ENCODE results near the gene ZNF3. TPM values are rescaled to one million over a fixed set of nuclear protein-coding genes. Genes with fewer than 3 reads are reported as not detected.

Gene ZNF3
- total RNA-seq, 2 donors from 2014 or later, result 16.9 to 46.5 TPM

- intact Hi-C loops (cut with DNase I), result loop anchor here (5.0 kb wide), 1 partner anchor 59 kb away; no protein-coding TSS in a partner anchor
- Histone ChIP-seq H3K27me3 (no peaks in the 10 kb centered on the region), H3K9me3 (no peaks in the 10 kb centered on the region), H3K27ac (no peak overlapping the region), H3K36me3 (replicated peaks in 1 of 2; ENCODE audit: insufficient read depth in 1 of 2, low read depth in 2 of 2) (no peaks in the 10 kb centered on the region), H3K4me1 (peaks cover 27% of the 10 kb centered on the region), H3K4me3 (no peak overlapping the region)
- ATAC-seq (no peak), DNase-seq (no peak)
- 63 to 68% methylated on average over 3 of the region's 3 CpGs for WGBS, 2 donors
- TF ChIP-seq CTCF (IDR thresholded peaks at IDR 0.05) (no peak), POLR2A (IDR thresholded peaks at IDR 0.05) (no peak)
Observed at GRCh38 chr7:100051611-100052010, 29.9 kb downstream of the ZNF3 start.

GRCh38 chr7:100049441-100050291 lies 31.9 kb downstream of the ZNF3 start, which contains the start of gene ZSCAN21:
Gene ZSCAN21, plus strand, starts transcription at chr7:100049774. Its CDS starts 7,233 bp downstream, at chr7:100057007.
- intact Hi-C loops (cut with DNase I), result loop anchor here (5.0 kb wide), 1 partner anchor 57 kb away; no protein-coding TSS in a partner anchor

GRCh38 chr7:100048680-100049079 lies 32.8 kb downstream of the ZNF3 start:
- no peak for DNase-seq
- H3K36me3 ChIP-seq (replicated peaks in 1 of 2; ENCODE audit: insufficient read depth in 1 of 2, low read depth in 2 of 2), result no peaks in the 10 kb centered on the region
- H3K4me1 ChIP-seq, result peaks cover 27% of the 10 kb centered on the region
- H3K27ac ChIP-seq, result peak overlapping the region in 1 of 4 donors; percentile 92
- intact Hi-C loops (cut with DNase I), result no loop called here
- no peak overlapping the region for H3K4me3 ChIP-seq
- no peaks in the 10 kb centered on the region for H3K9me3 ChIP-seq
- WGBS, 2 donors, result 69 to 71% methylated on average over 4 of the region's 4 CpGs
- H3K27me3 ChIP-seq, result no peaks in the 10 kb centered on the region
- no peak for ATAC-seq
- TF ChIP-seq CTCF (IDR thresholded peaks at IDR 0.05) (no peak), POLR2A (IDR thresholded peaks at IDR 0.05) (no peak)

More at GRCh38 chr7:100049441-100050291, 31.9 kb downstream of the ZNF3 start, which contains the start of gene ZSCAN21:
- peak in 2 of 7 experiments; percentile 7 to 17 for TF ChIP-seq CTCF (IDR thresholded peaks at IDR 0.05)
- peak; percentile 66 to 93 (median 92) for TF ChIP-seq POLR2A (IDR thresholded peaks at IDR 0.05)
- peak within 1 kb of the TSS; percentile 72 to 92 for H3K4me3 ChIP-seq
- H3K4me1 ChIP-seq, result peaks cover 27% of the 10 kb centered on the region
- ATAC-seq (peak; percentile 86), DNase-seq (peak; percentile 81 to 85 (median 84))
- no peaks in the 10 kb centered on the region for H3K36me3 ChIP-seq (replicated peaks in 1 of 2; ENCODE audit: insufficient read depth in 1 of 2, low read depth in 2 of 2)
- no peaks in the 10 kb centered on the region for H3K27me3 ChIP-seq
- H3K9me3 ChIP-seq, result no peaks in the 10 kb centered on the region
- H3K27ac ChIP-seq, result peak within 1 kb of the TSS; percentile 85 to 98 (median 94)
- 0 to 1% methylated on average over 15 to 46 of the region's 47 CpGs for WGBS, 2 donors

GRCh38 chr7:100044718-100045117 lies 36.8 kb downstream of the ZNF3 start:
- 36 to 47% methylated on average over 6 of the region's 6 CpGs for whole genome bisulfite sequencing, 2 donors
- no peak overlapping the region for H3K4me3 ChIP-seq
- ATAC-seq (peak; percentile 30), DNase-seq (peak; percentile 35 to 70 (median 52))
- intact Hi-C loops (cut with DNase I), result no loop called here
- no peaks in the 10 kb centered on the region for H3K36me3 ChIP-seq (replicated peaks in 1 of 2; ENCODE audit: insufficient read depth in 1 of 2, low read depth in 2 of 2)
- no peaks in the 10 kb centered on the region for H3K9me3 ChIP-seq
- peaks cover 11% of the 10 kb centered on the region for H3K4me1 ChIP-seq
- TF ChIP-seq POLR2A (IDR thresholded peaks at IDR 0.05) (no peak), CTCF (IDR thresholded peaks at IDR 0.05) (peak in 5 of 7 experiments; percentile 21 to 57 (median 39))
- no peak overlapping the region for H3K27ac ChIP-seq
- H3K27me3 ChIP-seq, result no peaks in the 10 kb centered on the region

Measured in body of pancreas (tissue), 4 donors.